ENCODE measurements around the gene DFFB.

DNA sequence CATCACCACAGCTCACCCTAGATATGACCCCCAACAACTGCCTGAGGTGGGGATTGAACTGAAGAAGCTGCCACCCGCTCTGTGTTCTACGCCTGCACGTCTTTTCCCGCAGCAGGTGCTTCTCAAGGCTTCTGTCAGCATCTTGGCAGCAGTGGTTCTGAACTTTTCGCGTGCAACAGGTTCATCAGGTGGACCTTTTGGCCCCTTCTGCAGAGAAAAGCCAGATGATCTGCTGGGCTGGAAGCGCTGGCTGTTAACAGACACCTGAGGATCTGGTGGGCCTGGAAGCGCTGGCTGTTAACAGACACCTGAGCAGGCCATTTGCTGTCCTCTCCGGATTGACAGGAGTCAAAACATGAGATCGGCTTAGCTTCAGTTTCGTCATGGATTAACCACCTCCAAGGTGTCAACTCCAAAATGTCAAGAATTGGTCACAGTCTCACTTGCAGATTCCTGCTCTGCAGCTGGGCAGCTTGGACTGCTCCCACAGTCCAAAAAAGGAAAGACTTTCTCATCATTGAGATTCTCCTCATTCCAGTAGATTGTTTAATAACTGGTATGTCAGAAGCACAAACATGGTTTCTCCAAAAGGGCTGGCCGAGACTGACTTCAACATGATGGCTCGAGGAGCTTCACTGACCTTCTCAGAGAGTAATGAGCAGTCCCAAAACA lies 38.1 kb downstream of the DFFB start:
- TF ChIP-seq ZNF699 (CRISPR knock-in tag; IDR thresholded peaks at IDR 0.05; ENCODE audit: insufficient replicate concordance) (no peak), PCBP1 (IDR thresholded peaks at IDR 0.05; ENCODE audit: low read depth, low read length, poor library complexity, severe bottlenecking) (no peak), CBX2 (IDR thresholded peaks at IDR 0.05; ENCODE audit: insufficient read depth, low read length, poor library complexity, severe bottlenecking) (no peak), POLR3A (IDR thresholded peaks at IDR 0.05; ENCODE audit: borderline replicate concordance, extremely low read depth, insufficient read depth, insufficient read length) (no peak), ZFX (CRISPR knock-in tag; IDR thresholded peaks at IDR 0.05) (no peak), MAFF (IDR thresholded peaks at IDR 0.05; ENCODE audit: low read length) (no peak), ZBTB7A (IDR thresholded peaks at IDR 0.05; ENCODE audit: borderline replicate concordance, control insufficient read depth, low read depth, low read length) (no peak), EP300 (IDR thresholded peaks at IDR 0.05; ENCODE audit: low read length) (no peak), RAD51 (IDR thresholded peaks at IDR 0.05; ENCODE audit: borderline replicate concordance, low read depth) (no peak)

All from K562 (cell line).